Memory B cell (primary cell): ENCODE results near the gene SLC10A2.

ENCODE experiments used
- ATAC-seq: fragments of 150-1000 bp; cut with Tn5 transposase; 2 replicates; pipeline ENCODE4 v1.10.0; 2021; ENCODE audit warnings: low read depth, mild to moderate bottlenecking, moderate library complexity
- DNase-seq, 2 donors: peaks; one replicate each; pipeline ENCODE4 v3.0.0; 2022; ENCODE audit warnings: low spot score in 2 of 2
- H3K27ac Mint-ChIP-seq: one replicate; pipeline ENCODE4 v1.8.0; 2022; ENCODE audit warnings: mild to moderate bottlenecking, moderate library complexity, mixed read lengths
- H3K27me3 Mint-ChIP-seq: one replicate; pipeline ENCODE4 v1.8.0; 2022; ENCODE audit warnings: mixed read lengths
- H3K36me3 Mint-ChIP-seq: one replicate; pipeline ENCODE4 v1.8.0; 2022; ENCODE audit warnings: mild to moderate bottlenecking, mixed read lengths
- H3K4me1 Mint-ChIP-seq: one replicate; pipeline ENCODE4 v1.8.0; 2022; ENCODE audit warnings: mixed read lengths
- H3K4me3 Mint-ChIP-seq: one replicate; pipeline ENCODE4 v1.8.0; 2022; ENCODE audit warnings: mild to moderate bottlenecking, moderate library complexity, mixed read lengths
- H3K9me3 Mint-ChIP-seq: one replicate; pipeline ENCODE4 v1.8.0; 2022; ENCODE audit warnings: mixed read lengths

The SLC10A2 gene

DNA sequence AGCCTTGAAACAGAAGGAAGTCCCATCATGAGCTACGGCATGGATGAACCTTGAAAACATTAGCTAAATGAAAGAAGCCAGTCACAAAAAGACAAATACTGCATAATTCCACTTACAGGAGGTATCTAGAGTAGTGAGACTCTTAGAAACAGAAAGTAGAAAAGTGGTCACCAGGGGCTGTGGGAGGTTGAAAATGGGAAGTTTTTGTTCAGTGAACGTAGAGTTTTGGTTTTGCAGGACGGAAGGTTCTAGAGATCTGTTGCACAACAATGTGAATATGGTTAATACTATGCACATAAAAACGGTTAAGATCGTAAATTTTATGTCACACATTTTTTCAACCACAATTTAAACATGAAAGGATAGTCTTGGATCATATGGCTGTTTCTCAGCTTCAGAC, 11.9 kb upstream of the SLC10A2 start:
- Mint-ChIP-seq H3K36me3 (no peaks in the 10 kb centered on the region), H3K4me1 (no peaks in the 10 kb centered on the region), H3K4me3 (no peak overlapping the region), H3K27ac (no peak overlapping the region), H3K9me3 (peaks cover 1% of the 10 kb centered on the region), H3K27me3 (no peaks in the 10 kb centered on the region)
- ATAC-seq (no peak), DNase-seq (no peak)

DNA sequence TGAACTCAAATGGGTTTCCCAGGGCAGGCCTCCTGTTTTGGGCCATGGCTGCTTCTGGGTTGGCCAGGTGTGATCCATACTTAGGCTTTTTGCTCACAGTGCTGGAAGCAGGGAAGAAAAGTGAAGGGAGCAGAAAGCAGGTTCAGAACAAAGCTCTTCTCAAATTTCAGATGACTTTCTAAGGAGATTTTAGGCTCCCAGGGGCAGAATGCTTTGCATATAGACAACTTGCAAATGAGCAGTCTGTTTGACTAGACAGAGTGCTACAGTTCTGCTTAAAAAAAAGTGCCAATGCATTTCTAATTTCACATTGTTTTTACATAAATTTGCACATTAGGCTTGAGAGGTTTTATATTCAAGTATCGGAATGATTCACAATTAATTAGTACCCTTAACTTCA, 2.6 kb upstream of the SLC10A2 start:
- H3K4me3 Mint-ChIP-seq: no peak overlapping the region
- H3K27ac Mint-ChIP-seq: no peak overlapping the region
- ATAC-seq (no peak), DNase-seq (no peak)
- H3K27me3 Mint-ChIP-seq: no peaks in the 10 kb centered on the region
- peaks cover 3% of the 10 kb centered on the region for H3K9me3 Mint-ChIP-seq
- no peaks in the 10 kb centered on the region for H3K4me1 Mint-ChIP-seq
- no peaks in the 10 kb centered on the region for H3K36me3 Mint-ChIP-seq

DNA sequence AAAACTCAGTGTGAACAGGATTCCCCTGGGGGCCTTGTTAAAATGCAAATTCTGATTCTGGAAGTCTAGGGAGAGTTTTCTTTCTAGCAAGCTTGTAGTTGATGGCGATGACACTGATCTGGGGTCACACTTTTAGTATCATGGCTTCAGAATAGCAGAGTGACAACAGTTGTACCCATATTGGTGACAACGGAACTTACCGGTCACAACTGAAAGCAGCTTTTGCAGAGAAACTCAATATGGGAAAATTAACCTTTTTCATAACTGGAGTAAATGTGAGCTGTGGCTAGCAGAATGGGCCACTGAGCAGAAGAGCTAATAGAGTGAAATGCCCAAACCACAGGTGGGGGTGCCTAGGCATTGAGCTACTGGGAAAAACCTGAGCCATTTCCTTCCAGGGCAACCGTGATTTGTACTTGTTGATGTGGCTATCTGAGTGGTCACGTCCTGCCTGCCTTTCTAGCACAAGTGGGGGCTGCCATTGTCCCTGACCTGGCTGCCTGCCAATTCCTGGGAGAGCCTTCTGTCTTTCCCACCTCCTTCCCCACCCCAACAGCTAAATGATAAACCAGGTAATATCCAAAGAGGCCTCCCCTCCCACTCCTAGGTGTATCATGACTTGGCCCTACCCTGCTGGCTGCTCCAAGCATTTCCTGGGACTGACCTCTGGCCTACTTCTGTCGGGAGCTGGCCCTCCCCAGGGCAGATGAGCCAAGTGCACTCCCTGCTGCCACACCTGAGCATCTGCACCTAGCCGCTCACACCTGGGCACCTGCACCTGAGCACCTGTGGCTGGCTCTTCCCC, 1.7 kb upstream of the SLC10A2 start:
- H3K4me3 Mint-ChIP-seq: no peak overlapping the region
- H3K27ac Mint-ChIP-seq: no peak overlapping the region

DNA sequence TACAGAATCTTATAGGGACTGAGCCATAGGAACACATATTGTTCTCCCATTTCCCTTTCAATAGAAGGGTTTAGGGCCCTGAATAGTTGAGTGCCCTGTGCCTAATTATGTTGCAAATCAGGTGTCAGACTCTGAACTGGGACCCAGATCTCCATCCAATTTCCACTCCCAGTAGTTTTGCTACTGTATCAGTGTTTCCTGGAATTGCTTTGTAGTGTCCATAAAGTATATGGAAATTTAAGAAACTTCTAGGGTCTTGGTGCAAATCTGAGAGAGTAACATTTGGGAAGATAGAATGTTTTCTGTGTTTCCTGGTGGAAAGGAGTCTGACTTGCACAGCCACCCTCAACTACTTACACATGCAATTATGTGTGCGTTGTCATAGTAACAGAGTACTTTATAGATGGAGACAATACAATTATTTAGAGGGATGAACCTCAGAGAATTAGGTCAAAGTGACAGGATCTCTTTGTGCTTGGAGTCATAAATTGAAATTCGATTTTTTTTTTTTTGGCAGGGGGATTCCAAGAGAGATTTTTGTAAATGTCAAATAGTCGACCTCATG, 646 bp upstream of the SLC10A2 start:
- Mint-ChIP-seq H3K27ac (no peak overlapping the region), H3K4me3 (no peak overlapping the region), H3K27me3 (no peaks in the 10 kb centered on the region), H3K36me3 (no peaks in the 10 kb centered on the region), H3K4me1 (no peaks in the 10 kb centered on the region), H3K9me3 (peaks cover 3% of the 10 kb centered on the region)
- DNase-seq (no peak), ATAC-seq (no peak)

More for the DNA sequence above, 1.7 kb upstream of the SLC10A2 start:
- Mint-ChIP-seq H3K4me1 (no peaks in the 10 kb centered on the region), H3K9me3 (peaks cover 3% of the 10 kb centered on the region), H3K27me3 (no peaks in the 10 kb centered on the region), H3K36me3 (no peaks in the 10 kb centered on the region)
- ATAC-seq (no peak), DNase-seq (no peak)

DNA sequence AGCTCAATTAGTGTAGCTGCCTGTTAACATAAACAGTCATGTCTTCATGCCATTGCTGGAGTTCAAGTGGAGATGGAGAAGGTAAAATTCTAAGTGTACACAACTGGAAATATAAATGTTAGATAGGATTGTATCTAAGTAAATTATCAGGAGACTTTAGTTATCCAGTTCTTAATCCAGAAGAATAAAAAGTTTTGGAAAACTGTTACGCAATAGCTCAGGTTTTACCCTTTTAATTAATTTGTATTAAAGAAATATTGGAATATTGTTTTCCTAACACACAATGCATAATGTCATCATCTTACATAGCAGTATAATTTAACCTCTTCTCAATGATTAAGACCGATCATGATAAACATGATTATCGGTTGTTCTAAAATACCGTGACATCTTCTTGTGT, 2.8 kb downstream of the SLC10A2 start:
- Mint-ChIP-seq H3K27ac (no peak overlapping the region), H3K4me1 (no peaks in the 10 kb centered on the region), H3K4me3 (no peak overlapping the region), H3K36me3 (no peaks in the 10 kb centered on the region), H3K9me3 (peaks cover 2% of the 10 kb centered on the region), H3K27me3 (no peaks in the 10 kb centered on the region)
- ATAC-seq: no peak
- DNase-seq: no peak

DNA sequence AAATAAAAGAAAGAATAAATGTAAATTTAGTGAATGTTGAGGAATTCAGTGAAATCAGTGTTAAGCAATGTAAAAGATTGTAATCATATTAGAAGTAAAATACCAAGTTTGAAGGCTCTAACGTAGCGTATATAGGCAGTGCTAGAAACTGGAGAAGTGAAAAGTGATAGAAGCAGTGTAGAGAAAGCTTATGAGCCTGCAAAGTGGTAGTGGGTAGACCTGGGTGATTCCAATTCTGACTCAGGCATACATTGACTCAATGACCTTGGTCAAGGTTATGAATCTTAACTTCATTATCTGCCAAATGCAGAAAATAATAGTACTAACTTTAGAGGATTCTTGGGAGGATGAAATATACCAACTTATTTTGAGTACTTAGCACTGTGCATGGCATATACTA, 4.1 kb downstream of the SLC10A2 start:
- Mint-ChIP-seq H3K36me3 (no peaks in the 10 kb centered on the region), H3K27me3 (no peaks in the 10 kb centered on the region), H3K27ac (no peak overlapping the region), H3K4me3 (no peak overlapping the region), H3K9me3 (peaks cover 2% of the 10 kb centered on the region), H3K4me1 (no peaks in the 10 kb centered on the region)
- ATAC-seq (no peak), DNase-seq (no peak)

DNA sequence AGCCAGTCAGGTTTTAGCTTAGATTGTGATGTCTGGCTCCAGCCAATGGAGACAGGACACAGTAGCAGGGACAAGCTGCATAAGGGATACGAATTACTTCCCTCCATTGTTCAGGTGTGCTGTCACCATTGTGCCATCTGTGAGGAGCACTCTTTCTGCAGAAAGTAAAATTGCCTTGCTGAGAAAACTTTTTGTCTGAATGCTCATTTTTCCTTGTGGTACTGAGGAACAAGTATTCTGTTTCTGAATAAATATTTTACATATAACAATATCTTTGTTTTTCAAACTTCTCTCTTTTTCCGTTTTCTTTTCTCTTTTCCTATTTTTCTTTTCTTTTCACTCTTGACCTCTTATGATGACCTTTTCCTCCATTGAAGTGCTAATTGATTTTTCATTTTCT, 10.2 kb downstream of the SLC10A2 start:
- DNase-seq (no peak), ATAC-seq (no peak)
- H3K36me3 Mint-ChIP-seq: peaks cover 2% of the 10 kb centered on the region
- no peak overlapping the region for H3K27ac Mint-ChIP-seq
- no peak overlapping the region for H3K4me3 Mint-ChIP-seq
- peaks cover 13% of the 10 kb centered on the region for H3K9me3 Mint-ChIP-seq
- H3K27me3 Mint-ChIP-seq: no peaks in the 10 kb centered on the region
- no peaks in the 10 kb centered on the region for H3K4me1 Mint-ChIP-seq

DNA sequence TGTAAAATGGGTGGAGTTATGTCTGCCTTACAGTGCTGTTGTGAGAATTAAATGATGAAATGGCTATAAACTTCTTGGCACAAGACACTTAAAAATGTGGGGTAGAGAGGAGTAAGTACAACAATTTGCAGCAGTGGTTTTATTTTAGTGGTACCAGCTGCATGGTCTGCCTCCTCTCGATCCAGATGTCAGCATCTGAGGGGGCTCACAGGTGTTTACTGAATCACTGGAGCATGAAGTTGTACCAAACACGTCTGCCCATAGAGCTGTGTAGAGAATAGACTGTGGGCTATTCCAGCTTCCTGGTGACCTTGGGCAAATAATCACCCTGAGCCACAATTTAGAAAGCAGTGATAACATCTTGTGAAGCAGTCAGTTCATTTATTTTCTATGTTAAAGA, 11.1 kb downstream of the SLC10A2 start:
- Mint-ChIP-seq H3K4me1 (no peaks in the 10 kb centered on the region), H3K9me3 (peaks cover 13% of the 10 kb centered on the region), H3K4me3 (no peak overlapping the region), H3K27me3 (no peaks in the 10 kb centered on the region), H3K36me3 (peaks cover 2% of the 10 kb centered on the region), H3K27ac (no peak overlapping the region)
- ATAC-seq (no peak), DNase-seq (no peak)

DNA sequence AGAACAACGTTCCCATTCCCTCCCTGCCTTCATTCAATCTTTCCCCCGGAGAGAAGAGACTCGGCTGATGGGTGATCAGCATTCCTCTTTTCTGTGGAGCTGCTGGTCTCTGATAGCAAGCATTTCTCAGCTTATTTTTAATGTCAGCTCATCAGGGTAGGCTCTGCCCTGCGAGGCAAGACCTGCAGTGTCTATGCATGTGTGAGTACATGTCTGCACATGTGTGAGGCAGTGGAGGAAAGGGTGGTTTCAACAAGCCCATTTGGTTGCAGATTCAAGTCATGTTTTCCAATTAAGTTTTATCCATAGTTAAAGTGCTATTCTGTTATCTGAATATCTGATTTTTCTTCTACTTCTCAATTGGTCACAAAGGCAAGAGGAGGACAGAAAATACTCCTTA, 19.5 kb downstream of the SLC10A2 start:
- no peak overlapping the region for H3K27ac Mint-ChIP-seq
- no peaks in the 10 kb centered on the region for H3K4me1 Mint-ChIP-seq
- H3K36me3 Mint-ChIP-seq: no peaks in the 10 kb centered on the region
- peaks cover 2% of the 10 kb centered on the region for H3K9me3 Mint-ChIP-seq
- H3K27me3 Mint-ChIP-seq: no peaks in the 10 kb centered on the region
- H3K4me3 Mint-ChIP-seq: no peak overlapping the region
- DNase-seq (no peak), ATAC-seq (no peak)

DNA sequence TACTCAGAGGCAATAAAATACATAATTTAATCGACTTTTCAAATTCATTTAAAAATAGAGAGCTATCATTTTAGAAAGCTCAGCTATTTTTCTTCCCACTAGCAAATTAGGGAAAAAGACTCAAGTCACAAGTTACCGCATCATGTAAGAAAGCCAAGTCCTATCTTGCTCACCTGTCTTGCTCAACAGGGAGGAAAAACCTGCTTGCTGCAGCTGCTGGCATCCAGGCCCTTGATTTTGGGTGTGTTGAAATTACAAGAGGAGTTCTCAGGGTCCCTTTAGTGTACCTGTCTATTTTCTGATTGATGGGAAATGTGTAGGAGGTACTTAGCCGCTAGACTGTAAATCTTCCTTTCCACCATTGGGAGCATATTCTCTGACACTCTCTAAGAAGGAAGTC, 22.2 kb downstream of the SLC10A2 start:
- DNase-seq: no peak
- no peak overlapping the region for H3K4me3 Mint-ChIP-seq
- no peaks in the 10 kb centered on the region for H3K36me3 Mint-ChIP-seq
- H3K9me3 Mint-ChIP-seq: peaks cover under 1% of the 10 kb centered on the region
- H3K4me1 Mint-ChIP-seq: no peaks in the 10 kb centered on the region
- H3K27me3 Mint-ChIP-seq: no peaks in the 10 kb centered on the region
- ATAC-seq: no peak
- no peak overlapping the region for H3K27ac Mint-ChIP-seq

DNA sequence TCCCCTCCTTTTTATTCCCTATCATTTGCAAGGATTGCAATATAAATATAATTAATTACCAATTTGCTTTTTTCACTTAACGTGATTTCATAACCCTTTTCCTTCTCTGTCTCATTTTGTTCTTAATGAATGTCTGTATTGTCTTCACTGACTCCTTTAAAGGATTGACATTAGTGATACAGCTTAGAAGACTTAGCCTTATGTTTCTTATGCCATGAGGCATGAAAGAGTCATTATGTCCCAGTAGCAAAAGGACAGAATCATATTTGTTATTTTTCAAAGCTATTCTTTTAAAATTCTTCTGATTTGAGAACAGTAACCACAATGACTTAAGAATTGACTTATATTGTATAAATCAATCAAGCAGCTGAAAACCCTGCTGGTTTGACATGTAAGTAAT, 26.2 kb downstream of the SLC10A2 start:
- no peak for ATAC-seq
- Mint-ChIP-seq H3K4me1 (no peaks in the 10 kb centered on the region), H3K27me3 (no peaks in the 10 kb centered on the region), H3K36me3 (no peaks in the 10 kb centered on the region), H3K27ac (no peak overlapping the region), H3K4me3 (no peak overlapping the region), H3K9me3 (no peaks in the 10 kb centered on the region)
- DNase-seq: no peak

DNA sequence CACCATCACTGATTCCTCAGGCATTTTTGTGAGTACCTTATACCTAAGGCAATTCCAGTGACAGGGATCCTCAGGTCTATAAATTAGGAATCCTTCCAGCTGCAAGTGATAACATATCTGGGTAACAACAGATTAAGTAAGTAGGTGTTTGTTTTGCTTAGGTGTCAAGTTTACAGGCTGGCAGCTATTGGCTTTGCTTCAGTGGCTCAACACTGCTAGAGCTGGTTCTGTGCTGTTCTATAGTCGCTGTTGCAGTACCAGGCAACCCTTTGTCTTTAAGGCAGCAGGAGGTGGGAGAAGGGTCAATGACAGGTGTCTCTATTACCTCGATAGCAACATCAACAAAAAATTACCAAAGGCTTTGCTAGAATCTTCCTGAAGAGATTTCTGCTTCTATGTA, 27.0 kb downstream of the SLC10A2 start:
- DNase-seq: no peak
- Mint-ChIP-seq H3K27ac (no peak overlapping the region), H3K9me3 (no peaks in the 10 kb centered on the region), H3K4me3 (no peak overlapping the region), H3K27me3 (no peaks in the 10 kb centered on the region), H3K4me1 (no peaks in the 10 kb centered on the region), H3K36me3 (no peaks in the 10 kb centered on the region)
- ATAC-seq: no peak

DNA sequence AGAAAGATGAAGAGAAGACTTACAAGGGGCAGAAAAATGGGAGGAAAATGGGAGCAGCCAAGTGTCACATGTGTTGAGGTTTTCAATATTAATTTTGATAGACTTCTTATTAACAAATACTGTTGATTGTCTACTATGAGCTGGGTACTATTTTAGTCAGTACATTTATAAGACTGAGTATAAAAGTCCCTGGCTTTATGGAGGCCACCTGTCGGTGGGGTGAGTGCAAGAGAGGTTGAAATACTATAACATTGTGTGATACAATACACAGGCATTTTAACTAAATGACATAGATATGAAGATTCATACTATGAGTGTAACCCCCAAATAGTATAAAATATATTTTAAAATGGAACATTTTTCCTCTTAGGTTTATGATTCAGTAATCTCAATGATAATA, 29.9 kb downstream of the SLC10A2 start:
- ATAC-seq: no peak

DNA sequence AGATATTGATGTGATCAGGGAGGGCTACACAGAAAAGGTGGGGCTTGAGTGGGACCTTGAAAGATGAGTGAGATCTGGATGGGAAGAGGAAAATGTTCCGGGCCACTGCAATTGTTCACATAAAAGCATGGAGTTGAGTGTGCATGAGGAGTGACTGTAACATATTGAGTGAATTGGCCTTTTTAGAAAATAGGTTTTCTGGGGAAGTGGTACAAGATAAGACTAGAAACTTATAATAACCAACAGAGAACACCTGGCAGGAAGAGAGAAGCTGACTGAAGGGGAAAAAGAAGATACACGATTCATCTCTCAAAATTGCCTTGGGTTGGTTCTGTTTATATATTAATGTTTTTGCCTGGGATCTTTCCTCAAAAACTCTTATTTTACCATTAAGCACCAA, 32.2 kb downstream of the SLC10A2 start:
- ATAC-seq: no peak
- H3K27ac Mint-ChIP-seq: no peak overlapping the region

More for the DNA sequence above, 29.9 kb downstream of the SLC10A2 start:
- Mint-ChIP-seq H3K36me3 (no peaks in the 10 kb centered on the region), H3K4me1 (peaks cover 6% of the 10 kb centered on the region), H3K9me3 (no peaks in the 10 kb centered on the region), H3K4me3 (no peak overlapping the region), H3K27ac (no peak overlapping the region), H3K27me3 (no peaks in the 10 kb centered on the region)
- DNase-seq: no peak

DNA sequence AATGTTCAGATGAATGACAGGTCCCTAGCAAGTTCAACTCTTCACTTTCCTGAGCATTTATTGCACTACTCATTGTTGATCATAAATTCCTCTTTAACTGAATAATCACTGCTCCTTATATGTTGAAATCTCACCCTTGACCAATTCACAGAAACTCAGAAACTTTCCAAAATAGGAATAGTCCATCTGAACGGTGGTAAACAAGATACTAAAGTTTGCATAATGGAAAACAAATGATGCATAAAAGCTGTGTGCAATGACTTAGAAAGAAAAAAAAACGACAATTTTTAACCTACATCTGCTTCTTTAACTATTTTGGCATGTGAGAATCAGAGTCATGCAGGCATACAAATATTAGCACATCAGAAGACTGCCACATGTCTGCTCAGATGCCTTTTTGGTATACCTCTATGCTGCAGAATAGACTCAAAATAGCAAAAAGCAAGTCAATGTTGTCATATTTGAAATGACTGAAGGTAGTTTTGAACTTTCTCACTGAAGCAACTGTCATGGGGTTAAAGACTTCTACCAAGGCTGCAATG, 34.8 kb downstream of the SLC10A2 start:
- no peak overlapping the region for H3K27ac Mint-ChIP-seq
- no peak for DNase-seq
- H3K9me3 Mint-ChIP-seq: peaks cover 5% of the 10 kb centered on the region
- H3K36me3 Mint-ChIP-seq: no peaks in the 10 kb centered on the region
- H3K4me1 Mint-ChIP-seq: peaks cover 7% of the 10 kb centered on the region
- no peaks in the 10 kb centered on the region for H3K27me3 Mint-ChIP-seq
- no peak for ATAC-seq
- no peak overlapping the region for H3K4me3 Mint-ChIP-seq

More for the DNA sequence above, 32.2 kb downstream of the SLC10A2 start:
- Mint-ChIP-seq H3K36me3 (no peaks in the 10 kb centered on the region), H3K4me1 (peaks cover 7% of the 10 kb centered on the region), H3K4me3 (no peak overlapping the region), H3K27me3 (no peaks in the 10 kb centered on the region), H3K9me3 (no peaks in the 10 kb centered on the region)
- DNase-seq: no peak
